HL-60 (cell line): Measurements from ENCODE around the gene LYSMD3.

Experiments used
- DNase-seq, 2 experiments: peaks; one replicate each; pipeline ENCODE4 v3.0.0-alpha.2; 2010 to 2020; ENCODE audit warnings: low read depth in 1 of 2, low spot score in 1 of 2
- H3K27ac ChIP-seq: fragments of 250-450 bp; sonication (Bioruptor Pico); replicated peaks from 2 replicates; pipeline ENCODE4 v1.5.1; 2020; ENCODE audit warnings: mild to moderate bottlenecking, moderate library complexity
- H3K27me3 ChIP-seq: fragments of 250-450 bp; sonication (Bioruptor Pico); 2 replicates; pipeline ENCODE4 v1.5.1; 2021; ENCODE audit warnings: mild to moderate bottlenecking, moderate library complexity; ENCODE audit not compliant: insufficient read depth, poor library complexity, severe bottlenecking
- H3K4me3 ChIP-seq: replicated peaks from 2 replicates; pipeline ENCODE4 v1.5.1; 2011; ENCODE audit warnings: mild to moderate bottlenecking, control low read depth, low read length; ENCODE audit not compliant: insufficient read depth
- GABPA ChIP-seq: IDR thresholded peaks from 2 replicates; pipeline ENCODE4 v1.6.1; 2012; ENCODE audit warnings: low read depth
- POLR2AphosphoS5 ChIP-seq: IDR thresholded peaks from 2 replicates; pipeline ENCODE4 v1.6.1; 2012; ENCODE audit warnings: low read depth
- SPI1 ChIP-seq: IDR thresholded peaks from 2 replicates; pipeline ENCODE4 v1.6.1; 2012; ENCODE audit warnings: low read depth, mild to moderate bottlenecking, borderline replicate concordance
- TF ChIP-seq, protein P1 (sequence below): IDR thresholded peaks from 2 replicates; pipeline ENCODE4 v1.6.1; 2012; ENCODE audit warnings: low read depth; ENCODE audit not compliant: insufficient replicate concordance
- TF ChIP-seq, protein P2 (sequence below): IDR thresholded peaks from one replicate; pipeline ENCODE4 v1.5.1; 2011; ENCODE audit warnings: low read length, control low read depth, inconsistent platforms; ENCODE audit not compliant: insufficient read depth

The LYSMD3 gene

DNA sequence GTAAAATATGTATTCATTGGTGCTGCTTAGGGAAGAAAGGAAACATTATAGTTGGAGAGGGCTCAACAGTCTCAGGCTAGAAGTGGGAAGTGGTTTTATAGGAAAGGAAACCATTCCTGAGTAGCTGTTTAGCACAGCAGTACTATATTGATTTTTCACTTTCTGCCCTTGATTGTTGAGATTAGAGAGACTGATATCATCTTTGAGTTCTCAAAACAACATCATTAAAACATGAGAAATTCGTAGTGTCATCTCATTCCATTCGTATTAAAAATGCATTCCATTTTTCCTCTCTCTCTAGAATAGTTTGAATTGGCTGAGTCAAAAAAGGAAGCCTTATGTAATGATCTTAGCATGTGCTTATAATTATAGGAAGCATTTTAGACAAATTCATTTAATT is 40.6 kb downstream of the LYSMD3 start:
- no peak overlapping the region for H3K4me3 ChIP-seq
- H3K27ac ChIP-seq, result no peak overlapping the region
- H3K27me3 ChIP-seq, result no peaks in the 10 kb centered on the region
- TF ChIP-seq, protein P1, sequence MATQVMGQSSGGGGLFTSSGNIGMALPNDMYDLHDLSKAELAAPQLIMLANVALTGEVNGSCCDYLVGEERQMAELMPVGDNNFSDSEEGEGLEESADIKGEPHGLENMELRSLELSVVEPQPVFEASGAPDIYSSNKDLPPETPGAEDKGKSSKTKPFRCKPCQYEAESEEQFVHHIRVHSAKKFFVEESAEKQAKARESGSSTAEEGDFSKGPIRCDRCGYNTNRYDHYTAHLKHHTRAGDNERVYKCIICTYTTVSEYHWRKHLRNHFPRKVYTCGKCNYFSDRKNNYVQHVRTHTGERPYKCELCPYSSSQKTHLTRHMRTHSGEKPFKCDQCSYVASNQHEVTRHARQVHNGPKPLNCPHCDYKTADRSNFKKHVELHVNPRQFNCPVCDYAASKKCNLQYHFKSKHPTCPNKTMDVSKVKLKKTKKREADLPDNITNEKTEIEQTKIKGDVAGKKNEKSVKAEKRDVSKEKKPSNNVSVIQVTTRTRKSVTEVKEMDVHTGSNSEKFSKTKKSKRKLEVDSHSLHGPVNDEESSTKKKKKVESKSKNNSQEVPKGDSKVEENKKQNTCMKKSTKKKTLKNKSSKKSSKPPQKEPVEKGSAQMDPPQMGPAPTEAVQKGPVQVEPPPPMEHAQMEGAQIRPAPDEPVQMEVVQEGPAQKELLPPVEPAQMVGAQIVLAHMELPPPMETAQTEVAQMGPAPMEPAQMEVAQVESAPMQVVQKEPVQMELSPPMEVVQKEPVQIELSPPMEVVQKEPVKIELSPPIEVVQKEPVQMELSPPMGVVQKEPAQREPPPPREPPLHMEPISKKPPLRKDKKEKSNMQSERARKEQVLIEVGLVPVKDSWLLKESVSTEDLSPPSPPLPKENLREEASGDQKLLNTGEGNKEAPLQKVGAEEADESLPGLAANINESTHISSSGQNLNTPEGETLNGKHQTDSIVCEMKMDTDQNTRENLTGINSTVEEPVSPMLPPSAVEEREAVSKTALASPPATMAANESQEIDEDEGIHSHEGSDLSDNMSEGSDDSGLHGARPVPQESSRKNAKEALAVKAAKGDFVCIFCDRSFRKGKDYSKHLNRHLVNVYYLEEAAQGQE, result no peak
- no peak for TF ChIP-seq POLR2AphosphoS5
- TF ChIP-seq SPI1, result no peak
- TF ChIP-seq, protein P2, sequence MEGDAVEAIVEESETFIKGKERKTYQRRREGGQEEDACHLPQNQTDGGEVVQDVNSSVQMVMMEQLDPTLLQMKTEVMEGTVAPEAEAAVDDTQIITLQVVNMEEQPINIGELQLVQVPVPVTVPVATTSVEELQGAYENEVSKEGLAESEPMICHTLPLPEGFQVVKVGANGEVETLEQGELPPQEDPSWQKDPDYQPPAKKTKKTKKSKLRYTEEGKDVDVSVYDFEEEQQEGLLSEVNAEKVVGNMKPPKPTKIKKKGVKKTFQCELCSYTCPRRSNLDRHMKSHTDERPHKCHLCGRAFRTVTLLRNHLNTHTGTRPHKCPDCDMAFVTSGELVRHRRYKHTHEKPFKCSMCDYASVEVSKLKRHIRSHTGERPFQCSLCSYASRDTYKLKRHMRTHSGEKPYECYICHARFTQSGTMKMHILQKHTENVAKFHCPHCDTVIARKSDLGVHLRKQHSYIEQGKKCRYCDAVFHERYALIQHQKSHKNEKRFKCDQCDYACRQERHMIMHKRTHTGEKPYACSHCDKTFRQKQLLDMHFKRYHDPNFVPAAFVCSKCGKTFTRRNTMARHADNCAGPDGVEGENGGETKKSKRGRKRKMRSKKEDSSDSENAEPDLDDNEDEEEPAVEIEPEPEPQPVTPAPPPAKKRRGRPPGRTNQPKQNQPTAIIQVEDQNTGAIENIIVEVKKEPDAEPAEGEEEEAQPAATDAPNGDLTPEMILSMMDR, result no peak
- no peak for TF ChIP-seq GABPA
- DNase-seq, result no peak

DNA sequence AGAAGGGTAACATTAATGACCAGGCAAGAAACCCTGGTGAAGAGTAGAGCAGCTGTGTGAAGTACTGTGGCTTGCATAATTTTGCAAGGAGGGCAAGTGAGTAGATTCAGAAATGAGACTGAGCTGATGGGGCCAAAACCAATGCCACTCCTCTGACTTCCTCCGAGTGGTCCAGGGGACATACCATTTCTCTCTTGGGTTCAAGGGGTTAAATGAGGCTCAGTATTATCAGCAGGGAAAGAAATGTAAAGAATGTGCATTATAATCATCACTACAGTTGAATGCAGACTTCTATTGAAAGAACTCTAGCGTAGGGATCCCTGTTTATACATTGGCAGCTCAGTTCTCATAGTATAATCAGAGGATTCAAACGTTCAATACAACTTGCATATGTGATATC is 44.8 kb downstream of the LYSMD3 start:
- Histone ChIP-seq H3K27me3 (no peaks in the 10 kb centered on the region), H3K27ac (no peak overlapping the region), H3K4me3 (no peak overlapping the region)
- DNase-seq, result no peak
- TF ChIP-seq, protein P1, result no peak
- TF ChIP-seq, protein P2, result no peak
- TF ChIP-seq GABPA (no peak), POLR2AphosphoS5 (no peak), SPI1 (no peak)

DNA sequence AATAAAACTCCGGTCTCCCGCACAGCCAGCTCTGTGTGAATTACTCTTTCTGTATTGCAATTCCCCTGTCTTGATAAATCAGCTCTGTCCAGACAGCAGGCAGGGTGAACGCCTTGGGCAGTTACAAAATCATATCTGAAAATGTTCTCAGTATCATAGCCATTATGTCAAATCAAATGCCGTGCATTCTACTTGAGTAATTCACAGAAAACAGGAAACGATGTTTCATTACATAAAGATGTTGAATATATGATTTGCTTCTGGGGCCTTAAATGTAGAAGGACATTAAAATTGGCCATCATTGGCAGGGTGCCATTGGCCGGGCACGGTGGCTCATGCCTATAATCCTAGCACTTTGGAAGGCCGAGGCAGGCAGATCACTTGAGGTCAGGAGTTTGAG is 46.2 kb downstream of the LYSMD3 start:
- TF ChIP-seq, protein P1, result no peak
- TF ChIP-seq GABPA, result no peak
- no peak for TF ChIP-seq POLR2AphosphoS5
- TF ChIP-seq, protein P2, result no peak
- TF ChIP-seq SPI1, result no peak
- H3K4me3 ChIP-seq, result no peak overlapping the region
- DNase-seq, result no peak
- H3K27me3 ChIP-seq, result no peaks in the 10 kb centered on the region
- no peak overlapping the region for H3K27ac ChIP-seq
